UCSD-AML1 (cell line): Measurements from ENCODE around the gene PCBP2.
A peak's percentile ranks its signal among the peaks of the same experiment; 100 is the strongest.
"Not testable (repeated sequence)": the region's sequence is repeated elsewhere in the genome, so short reads cannot be mapped to it uniquely, and the experiment has no call there.

Experiments
- DNase-seq: peaks from one replicate; lab custom pipeline; 2025; ENCODE audit not compliant: unreplicated experiment; lab: John Stamatoyannopoulos, UW

Gene PCBP2

GRCh38 chr12:53439582-53439981, 12.3 kb upstream of the PCBP2 start:
- not testable (repeated sequence) for DNase-seq

GRCh38 chr12:53441040-53441833, 10.7 kb upstream of the PCBP2 start, which contains the start of gene PRR13:
PRR13 (plus strand) TSS chr12:53441734; CDS start chr12:53442715, 981 bp downstream.
- DNase-seq = peak; percentile 97

GRCh38 chr12:53443955-53444354, 7.9 kb upstream of the PCBP2 start:
- DNase-seq = no peak

GRCh38 chr12:53444593-53445325, 7.1 kb upstream of the PCBP2 start:
- not testable (repeated sequence) for DNase-seq

GRCh38 chr12:53450936-53451335, 966 bp upstream of the PCBP2 start:
- no peak for DNase-seq

GRCh38 chr12:53452159-53453077, 516 bp downstream of the PCBP2 start:
- peak; percentile 81 for DNase-seq

- DNase-seq = no peak
Observed at GRCh38 chr12:53453953-53454640, 2.2 kb downstream of the PCBP2 start.

GRCh38 chr12:53454707-53455106, 2.8 kb downstream of the PCBP2 start:
- DNase-seq = no peak

- DNase-seq = no peak
Observed at GRCh38 chr12:53456654-53457366, 4.9 kb downstream of the PCBP2 start.

- no peak for DNase-seq
Observed at GRCh38 chr12:53459097-53459496, 7.2 kb downstream of the PCBP2 start.

- no peak for DNase-seq
Observed at GRCh38 chr12:53461059-53461458, 9.2 kb downstream of the PCBP2 start.

- no peak for DNase-seq
Observed at GRCh38 chr12:53461591-53461990, 9.7 kb downstream of the PCBP2 start.

GRCh38 chr12:53462935-53463334, 11.0 kb downstream of the PCBP2 start:
- no peak for DNase-seq

- DNase-seq = no peak
Observed at GRCh38 chr12:53463802-53464560, 12.1 kb downstream of the PCBP2 start.

- no peak for DNase-seq
Observed at GRCh38 chr12:53464685-53465418, 12.9 kb downstream of the PCBP2 start.

- no peak for DNase-seq
Observed at GRCh38 chr12:53465679-53466078, 13.8 kb downstream of the PCBP2 start.

GRCh38 chr12:53466640-53467039, 14.7 kb downstream of the PCBP2 start:
- no peak for DNase-seq

GRCh38 chr12:53467082-53467481, 15.2 kb downstream of the PCBP2 start:
- DNase-seq = no peak

- DNase-seq = no peak
Observed at GRCh38 chr12:53467880-53468279, 16.0 kb downstream of the PCBP2 start.
